Medulla oblongata (tissue), 1 donor: ENCODE results near the gene OPCML.

Experiments used
- DNase-seq: peaks from one replicate; pipeline ENCODE4 v3.0.0-alpha.2; 2015; ENCODE audit errors: extremely low spot score

OPCML gene

DNA sequence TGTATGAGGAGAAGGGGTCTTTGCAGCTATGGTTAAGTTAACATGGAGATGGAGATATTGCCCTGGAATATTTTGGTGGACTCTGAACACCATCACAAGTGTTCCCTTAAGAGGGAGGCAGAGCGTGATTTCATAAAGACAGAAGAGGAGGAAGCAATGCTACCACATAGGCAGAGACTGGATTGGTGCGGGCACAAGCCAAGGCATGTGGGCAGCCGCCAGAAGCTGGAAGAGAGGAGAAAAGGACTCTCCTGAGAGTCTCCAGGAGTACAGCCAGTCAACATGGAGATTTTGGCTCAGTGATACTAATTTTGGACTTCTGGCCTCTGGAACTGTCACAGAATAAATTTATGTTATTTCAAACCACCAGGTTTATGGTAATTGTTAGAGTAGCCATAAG lies 231.6 kb downstream of the OPCML start:
- no peak for DNase-seq

DNA sequence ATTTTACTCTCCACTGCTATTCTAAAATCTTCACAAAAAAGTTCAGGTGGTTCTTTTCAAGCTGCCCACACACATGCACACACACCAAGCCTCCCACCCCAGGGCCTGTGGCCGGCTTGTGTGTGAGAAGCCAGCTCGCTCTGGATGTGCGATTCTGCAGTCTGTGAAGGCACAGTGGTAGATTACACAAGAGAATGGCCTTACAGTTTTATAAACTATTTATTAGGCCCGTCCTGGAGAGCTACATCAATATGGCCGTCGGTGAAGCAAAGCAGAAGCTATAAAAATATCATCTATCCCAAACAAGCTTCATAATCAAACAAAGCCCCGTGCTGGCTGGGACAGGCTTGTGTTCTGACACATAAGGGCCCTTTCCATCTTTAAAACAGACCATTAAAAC lies 240.5 kb downstream of the OPCML start:
- no peak for DNase-seq

DNA sequence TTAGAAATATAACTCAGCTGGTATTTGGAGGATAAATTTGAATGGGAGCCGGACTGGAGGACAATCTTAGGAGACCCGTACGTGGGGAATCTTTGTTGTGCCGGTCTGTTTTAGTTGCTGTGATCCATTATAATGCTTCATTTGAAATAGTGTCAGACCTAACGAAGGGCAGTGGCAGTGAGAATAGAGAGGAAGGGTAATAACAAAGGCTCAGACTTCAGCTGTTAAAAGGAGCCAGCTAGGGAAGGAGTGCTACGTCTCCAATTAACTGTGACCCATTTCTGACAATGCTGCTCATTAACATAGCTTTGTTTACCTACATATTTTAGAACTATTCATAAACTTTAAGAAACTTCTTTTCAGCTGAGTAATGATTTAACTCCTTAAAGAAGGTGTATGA lies 246.9 kb downstream of the OPCML start:
- DNase-seq: no peak

DNA sequence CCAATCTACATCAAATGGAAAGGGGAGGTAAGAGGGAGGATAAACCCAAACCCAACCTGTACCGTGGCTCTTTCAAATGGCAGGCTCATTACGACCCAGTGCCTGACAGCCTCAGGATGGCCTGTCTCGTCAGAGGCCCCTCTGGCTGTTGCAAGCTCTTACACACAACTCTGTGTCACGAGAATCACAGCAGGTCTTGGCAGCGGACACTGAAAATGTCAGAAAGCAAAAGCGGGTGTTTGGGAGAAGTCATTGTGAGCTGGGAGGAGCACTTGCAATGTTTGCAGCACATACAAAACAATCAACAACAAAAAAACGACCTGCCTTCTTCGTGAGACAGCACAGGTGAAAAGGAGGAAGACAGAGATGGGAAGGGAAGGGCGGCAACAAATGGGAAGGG lies 248.1 kb downstream of the OPCML start:
- no peak for DNase-seq

DNA sequence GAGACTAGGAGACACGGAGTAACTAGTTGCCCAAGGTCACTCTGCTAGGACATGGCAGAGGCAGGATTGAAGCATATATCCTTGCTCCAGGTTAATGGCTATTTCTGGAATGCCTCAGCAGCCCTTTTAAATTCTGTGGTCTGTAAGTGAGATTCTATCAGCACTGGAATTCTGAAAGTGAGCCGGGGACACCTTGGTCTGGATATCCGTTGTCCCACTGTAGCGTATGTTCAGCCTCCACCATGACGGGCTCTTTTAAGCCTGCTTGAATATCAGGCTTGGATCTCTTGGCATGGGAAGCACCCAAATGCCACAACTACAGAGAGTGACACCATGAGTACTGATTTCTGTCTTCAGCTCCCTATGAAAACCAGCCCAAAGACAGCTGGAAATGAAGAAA lies 254.4 kb downstream of the OPCML start:
- no peak for DNase-seq

DNA sequence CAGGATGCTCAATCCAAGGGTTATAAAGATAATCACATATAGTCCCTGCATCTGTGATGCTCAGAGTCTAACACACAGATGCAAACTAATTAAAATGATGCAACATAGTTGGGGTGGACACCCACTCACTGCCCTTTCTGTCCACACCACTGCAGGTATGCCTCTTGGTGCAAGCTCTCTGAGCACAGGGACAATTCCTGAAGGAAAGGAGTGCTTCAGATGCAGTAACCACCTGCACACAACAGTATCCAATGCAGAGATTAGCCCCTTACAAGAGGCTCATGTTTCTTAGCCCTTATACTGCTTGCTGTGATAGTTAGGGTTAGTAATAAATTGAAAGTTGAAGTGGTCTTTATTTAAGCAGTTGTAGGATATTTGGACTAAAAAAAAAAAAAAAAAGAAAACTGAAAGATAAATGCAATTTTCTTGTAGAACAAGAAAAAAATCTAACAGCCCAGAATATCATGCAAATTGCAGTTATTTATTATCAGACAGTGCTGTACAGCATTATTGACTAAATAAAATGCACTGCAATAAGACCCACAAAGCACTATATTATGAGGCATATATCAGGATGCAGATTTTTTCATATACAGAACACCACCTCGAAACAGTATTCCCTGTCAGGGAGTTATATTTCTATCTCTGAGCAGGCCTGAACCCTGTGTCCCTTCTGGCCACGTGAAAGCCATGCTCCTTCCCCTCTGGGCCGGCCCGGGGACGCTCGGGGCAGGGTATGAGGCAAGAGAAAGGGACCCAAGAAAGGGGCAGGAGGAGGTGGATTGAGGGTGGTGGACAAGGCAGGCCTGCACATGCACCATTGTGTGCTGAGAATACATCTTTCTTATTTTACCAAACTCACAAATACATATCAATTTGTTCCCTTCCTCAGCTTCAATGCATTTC lies 260.2 kb downstream of the OPCML start:
- no peak for DNase-seq

DNA sequence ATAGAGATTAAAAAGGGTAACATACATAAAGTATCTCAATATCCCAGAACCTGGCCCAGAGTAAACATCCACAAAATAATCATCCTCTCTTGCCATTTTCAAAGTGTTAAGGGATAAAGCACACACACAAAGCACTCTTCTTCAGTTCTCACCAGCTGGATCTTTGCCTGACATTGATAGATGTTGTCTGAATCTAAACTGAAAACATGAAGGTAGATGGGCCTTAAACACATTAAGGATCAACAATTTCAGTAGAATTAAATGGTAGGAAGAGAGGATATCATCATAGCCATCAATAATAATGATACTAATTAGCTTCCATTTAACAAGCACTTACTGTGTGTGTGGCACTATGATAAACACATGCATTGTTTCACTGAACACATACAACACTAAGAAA lies 261.1 kb downstream of the OPCML start:
- peak; percentile 56 for DNase-seq

DNA sequence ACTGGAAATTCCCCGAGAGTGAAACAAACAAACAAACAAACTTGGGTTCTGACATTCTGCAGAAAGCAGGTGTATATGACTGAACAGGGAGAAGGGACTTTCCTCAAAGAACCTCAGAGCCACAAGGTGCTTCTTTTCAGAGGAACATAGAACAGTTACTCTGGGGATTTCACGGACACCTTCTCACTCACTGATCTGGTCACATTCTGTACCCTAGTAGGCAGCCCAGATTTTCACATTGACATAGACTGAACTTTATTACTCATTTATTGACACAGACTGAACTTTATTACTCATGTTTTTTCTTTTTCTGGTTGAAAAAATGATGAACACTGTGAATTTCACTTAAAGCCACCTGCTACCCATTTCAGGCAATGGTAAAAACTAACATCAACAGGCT lies 263.0 kb downstream of the OPCML start:
- no peak for DNase-seq

DNA sequence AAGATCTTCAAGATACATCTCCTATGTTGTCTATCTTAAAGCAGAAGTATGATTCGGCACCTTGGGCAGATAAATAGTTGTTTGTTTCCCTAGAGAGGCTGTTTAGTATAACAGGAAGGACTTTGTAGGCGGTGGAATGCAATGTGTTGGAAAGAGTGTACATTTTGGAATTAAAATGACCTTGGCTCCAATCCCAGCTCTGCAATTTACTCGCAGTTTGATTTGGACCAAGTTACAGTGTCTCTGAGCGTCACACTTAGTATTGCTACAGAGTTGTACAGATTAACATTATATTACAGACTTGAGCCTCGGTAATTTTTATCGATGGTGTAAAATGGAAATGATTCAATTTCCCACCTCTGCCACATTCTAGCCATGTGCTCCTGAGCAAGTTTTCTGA lies 265.3 kb downstream of the OPCML start:
- no peak for DNase-seq

DNA sequence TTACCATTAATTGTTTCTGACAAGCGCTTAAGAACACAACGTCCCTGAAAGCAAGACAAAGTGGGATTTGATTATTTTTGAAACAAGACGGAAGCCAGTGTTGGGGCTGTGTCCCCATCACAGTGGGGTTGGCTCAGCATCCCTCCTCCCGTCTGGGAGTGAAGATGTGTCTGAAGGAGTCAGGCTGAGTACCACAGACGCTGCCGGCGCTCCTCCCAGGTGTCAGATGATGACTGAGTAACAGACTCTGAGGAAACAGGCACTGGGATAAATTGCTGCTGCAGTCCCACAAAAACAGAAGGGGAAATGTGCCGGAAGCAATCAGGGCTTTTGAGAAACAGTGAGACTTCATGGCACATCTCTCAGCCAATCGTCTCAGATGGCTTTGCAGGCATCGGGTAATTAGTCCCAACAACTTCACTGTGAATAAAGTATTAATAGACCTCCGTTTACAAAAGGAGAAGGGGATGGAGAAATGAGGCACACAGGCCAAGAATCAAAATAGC lies 266.7 kb downstream of the OPCML start:
- no peak for DNase-seq

DNA sequence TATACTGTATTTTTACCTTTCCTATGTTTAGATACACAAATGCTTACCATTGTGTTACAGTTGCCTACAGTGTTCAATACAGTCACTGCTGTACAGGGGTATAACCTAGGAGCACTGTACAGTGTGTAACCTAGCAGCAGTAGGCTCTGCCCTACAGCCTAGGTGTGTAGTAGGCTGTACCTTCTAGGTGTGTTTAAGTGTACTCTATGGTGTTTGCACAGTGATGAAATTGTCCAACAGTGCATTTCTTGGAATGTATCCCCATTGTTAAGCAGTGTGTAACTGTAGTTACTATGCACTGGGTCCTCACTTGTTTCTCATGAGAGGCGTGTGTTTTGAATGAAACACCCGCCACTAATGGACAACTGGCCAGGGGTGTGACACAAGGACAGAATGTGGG lies 269.0 kb downstream of the OPCML start:
- DNase-seq: no peak

DNA sequence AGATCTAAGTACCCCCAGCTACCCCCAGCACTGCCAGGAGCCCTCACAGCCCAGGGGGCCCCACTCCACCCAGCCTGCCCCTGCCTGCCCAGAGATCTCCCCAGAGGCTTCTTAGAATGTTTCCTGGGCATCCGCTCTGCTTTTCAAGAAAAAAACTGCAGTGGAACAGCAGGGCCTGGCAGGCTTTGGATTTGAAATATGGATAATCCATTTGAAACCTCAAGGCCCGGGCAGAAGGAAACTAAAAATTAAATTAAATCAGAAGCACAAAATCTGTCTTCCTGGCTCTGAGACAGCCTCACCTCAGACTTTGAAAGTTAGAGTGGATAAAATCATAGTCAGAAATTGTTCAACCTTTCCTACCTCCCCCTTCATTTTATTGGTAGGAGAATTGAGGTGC lies 273.6 kb downstream of the OPCML start:
- no peak for DNase-seq

DNA sequence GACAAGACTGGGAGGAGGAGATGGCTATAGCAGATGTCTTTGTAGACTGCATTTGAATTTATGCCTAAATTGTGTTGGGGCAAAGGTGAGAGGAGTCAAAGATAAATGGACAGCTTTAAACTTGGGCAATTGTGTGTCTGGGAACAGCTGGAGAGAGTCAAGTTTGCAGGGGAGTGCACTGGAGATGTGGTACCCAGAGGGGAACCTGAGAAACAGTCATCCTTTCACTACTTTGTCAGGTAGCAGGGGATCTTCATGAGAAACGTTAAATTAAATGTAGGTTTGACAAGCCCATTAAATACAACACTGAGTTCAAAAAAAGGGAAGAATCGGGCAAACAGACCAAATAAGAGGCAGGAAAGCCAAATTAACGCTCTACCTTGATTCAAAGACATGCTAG lies 277.7 kb downstream of the OPCML start:
- no peak for DNase-seq

DNA sequence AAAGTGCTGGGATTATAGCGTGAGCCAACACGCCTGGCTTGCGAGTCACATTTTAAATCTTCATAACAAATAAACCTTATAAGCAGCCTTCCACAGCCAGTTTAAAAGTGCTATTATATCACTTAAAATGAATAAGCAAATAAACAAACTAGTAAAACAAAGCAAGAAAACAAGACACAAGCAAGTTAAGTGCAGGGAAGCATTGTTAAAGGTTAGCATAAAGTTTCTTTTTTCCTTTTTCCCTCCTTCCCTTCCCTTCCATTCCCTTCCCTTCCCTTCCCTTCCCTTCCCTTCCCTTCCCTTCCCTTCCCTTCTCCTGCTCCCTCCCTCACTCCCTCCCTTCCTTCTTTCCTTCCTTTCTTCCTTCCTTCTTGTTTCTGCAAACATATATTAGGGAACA lies 278.7 kb downstream of the OPCML start:
- DNase-seq: no peak

DNA sequence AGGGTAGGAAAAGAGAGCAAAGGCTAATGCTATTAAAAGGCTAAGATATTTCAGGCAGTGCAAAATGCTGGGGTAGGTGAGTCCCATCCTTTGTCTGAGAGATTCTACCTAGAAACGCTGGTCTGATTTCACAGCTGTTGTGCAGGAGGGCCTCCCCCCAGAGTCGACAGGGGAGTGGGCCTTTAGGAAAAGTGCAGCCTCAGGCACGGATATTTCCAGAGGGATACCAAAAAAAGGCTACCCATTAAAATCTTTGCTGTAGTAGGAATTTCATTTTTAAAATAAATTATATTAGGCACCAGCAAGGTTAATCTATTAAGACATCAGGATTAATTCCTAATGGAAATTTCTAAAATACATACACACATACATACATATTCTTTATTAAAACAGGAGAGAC lies 280.5 kb downstream of the OPCML start:
- DNase-seq: no peak

DNA sequence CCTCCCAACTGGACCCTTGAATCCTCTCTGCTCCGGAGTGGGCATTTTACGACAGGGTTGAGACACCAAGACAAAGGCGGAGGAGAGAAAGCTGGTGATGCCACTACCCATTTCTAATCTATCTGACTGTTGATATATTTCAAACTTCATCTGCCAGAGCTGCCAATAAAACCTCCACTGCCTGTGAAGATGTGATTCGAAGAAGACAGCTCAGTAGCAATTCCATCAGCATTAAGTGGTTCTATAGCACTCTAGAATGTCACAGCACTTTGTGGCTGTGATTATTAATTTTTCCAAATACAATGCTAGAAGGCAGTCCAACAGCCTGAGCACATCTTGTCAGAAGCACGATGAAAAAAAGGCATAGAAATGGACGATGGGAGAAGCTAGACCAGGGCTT lies 282.8 kb downstream of the OPCML start:
- no peak for DNase-seq

DNA sequence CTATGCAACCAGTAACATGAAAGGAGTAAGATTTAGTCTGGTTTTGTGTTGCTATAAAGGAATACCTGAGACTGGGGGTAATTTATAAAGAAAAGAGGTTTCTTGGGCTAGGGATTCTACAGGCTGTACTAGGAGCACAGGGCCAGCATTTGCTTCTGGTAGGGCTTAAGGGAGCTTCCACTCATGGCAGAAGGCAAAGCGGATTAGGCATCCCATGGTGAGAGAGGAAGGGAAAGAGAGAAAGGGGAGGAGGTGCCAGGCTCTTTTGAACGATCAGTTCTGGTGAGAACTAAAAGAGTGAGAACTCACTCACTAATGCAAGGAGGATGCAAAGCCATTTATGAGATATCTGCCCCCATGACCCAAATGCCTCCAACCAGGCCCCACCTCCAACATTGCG lies 283.2 kb downstream of the OPCML start:
- no peak for DNase-seq

DNA sequence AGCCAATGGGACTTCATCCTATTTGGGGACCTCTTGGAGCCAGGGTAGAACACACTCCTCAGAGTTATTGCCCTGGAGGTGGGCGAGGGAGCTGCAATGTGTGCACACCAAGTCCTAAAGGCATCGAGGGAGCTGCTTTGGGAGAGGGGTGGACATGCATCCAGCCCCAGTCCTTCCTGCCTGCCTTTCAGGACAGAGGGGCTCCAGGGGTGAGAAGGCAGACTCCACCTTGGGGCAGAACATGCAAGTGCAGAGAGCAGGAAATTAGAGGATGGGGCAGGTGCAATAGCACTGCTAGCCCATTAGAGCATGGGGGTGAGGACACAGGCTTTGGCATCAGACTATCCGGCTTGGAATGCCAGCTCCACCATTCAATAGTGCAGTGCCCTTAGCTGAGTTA lies 288.5 kb downstream of the OPCML start:
- DNase-seq: no peak

DNA sequence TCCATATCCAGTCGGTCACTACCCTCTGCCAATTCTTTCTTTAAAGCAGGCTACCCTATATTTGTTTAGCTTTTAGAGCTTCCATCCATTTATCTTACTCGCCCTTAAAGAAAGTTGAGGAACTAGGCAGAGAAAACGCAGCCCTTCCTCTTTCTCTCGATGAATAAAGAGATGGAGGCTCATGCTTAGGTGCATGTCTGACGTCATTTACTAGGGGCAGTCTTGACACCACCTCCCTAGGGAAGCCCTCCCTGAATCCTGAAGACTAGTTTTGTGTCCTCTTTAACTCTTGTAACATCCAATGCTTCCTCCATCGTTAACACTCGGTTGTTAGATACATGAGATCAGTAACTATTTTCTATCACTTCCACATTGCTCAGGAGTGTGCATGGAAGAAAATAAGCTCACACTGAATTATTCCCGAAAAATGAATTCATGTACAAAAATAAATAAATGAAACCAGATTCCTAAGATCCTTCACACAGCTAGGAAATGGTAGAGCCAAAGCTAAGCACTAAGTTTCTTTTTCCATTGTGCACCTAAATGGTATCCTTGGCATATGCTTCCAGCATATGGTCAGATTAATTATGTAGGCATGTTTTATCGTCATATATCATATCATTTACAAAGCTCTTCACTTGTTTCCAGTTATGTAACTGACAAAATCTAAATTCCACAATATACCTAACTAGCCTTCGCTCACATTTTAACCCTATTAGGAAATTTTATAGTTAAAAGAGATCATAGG lies 291.2 kb downstream of the OPCML start:
- DNase-seq: no peak

DNA sequence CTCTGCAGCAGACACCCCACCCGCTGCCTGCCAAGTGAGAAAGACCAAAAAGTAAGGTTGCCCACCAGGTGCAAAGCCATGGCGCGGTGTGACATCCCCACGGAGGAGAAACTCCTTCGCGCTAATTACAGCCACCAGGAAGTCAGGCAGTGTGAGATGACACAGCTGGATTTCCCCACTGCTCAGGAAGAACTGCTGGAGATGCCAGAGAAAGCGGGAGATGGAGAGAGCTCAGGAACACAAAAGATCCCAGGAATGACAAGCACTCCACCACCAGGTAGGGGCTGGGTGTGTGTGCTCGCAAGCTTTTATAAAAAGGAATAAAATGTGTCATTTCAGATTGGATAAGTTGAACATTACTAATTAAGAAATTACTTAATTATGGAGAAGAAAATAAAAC lies 292.7 kb downstream of the OPCML start:
- DNase-seq: no peak

DNA sequence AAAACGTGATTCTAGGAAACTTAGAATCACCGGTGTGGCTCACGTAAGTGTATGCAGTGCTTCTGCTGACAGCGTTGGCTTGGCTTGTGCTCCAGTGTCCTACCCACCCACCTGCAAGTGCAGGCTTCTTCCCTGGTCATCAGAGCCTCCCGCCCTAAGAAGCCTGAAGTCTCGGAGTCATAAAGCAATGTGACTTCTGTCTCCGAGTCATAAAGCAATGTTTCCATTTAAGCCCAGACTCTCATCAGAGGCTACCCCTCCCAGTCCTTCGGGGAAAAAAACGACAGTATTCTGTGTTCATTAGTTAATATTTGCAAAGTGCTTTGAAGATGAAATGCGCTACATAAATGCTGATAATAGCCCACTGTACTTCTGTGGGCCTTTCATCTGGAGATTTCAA lies 293.8 kb downstream of the OPCML start:
- DNase-seq: no peak

DNA sequence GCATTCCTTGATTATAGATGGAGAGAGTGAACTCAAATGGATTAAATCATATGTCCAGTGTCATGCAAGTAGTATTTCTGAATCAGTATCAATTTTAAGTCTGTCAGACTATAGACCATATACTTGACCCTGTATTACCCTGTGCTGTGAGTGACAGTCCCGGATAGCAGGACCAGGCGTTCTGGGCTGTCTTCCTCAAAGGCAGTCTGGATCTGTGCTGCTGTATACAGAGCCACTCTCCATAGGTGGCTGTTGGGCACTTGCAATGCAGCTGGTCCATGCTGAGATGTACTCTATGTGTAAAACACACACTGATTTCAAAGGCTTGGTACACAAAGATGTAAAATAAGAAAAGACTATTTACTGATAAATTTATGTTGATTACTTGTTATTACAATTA lies 294.3 kb downstream of the OPCML start:
- DNase-seq: no peak

DNA sequence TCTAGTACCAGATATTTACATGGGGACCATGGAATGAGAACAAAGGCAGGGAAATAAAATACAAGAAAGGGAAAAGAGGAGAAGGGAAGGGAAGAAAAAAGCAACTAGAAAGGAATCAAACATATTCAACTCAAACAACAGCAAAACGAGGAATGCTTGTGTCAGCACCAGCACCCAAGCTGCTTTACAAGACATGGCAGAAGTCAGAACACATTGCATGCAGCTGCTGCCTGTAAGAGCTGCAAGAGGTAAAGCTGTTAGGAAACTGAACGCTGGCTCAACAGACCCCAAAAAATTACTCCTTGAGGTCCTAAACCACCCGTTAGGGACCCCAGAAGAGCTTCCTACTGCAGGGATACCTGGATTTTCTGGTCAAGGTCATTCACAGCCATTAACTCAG lies 296.9 kb downstream of the OPCML start:
- no peak for DNase-seq
